Ishikawa (cell line): ENCODE results near the gene KCNK15.
A peak's percentile ranks its signal among the peaks of the same experiment; 100 is the strongest.

Source experiments
- CEBPB ChIP-seq: IDR thresholded peaks from 2 replicates; pipeline ENCODE4 v1.6.1; 2012
- CREB1 ChIP-seq: IDR thresholded peaks from 2 replicates; pipeline ENCODE4 v1.6.1; 2012; ENCODE audit warnings: low read depth
- EGR1 ChIP-seq: IDR thresholded peaks from 2 replicates; pipeline ENCODE4 v1.6.1; 2012
- EP300 ChIP-seq: IDR thresholded peaks from 2 replicates; pipeline ENCODE4 v1.6.1; 2012; ENCODE audit warnings: borderline replicate concordance
- FOXM1 ChIP-seq: IDR thresholded peaks from 2 replicates; pipeline ENCODE4 v1.6.1; 2012; ENCODE audit warnings: low read depth, borderline replicate concordance
- NFIC ChIP-seq: IDR thresholded peaks from 2 replicates; pipeline ENCODE4 v1.6.1; 2012
- RAD21 ChIP-seq: IDR thresholded peaks from 2 replicates; pipeline ENCODE4 v1.6.1; 2012; ENCODE audit warnings: low read depth
- TAF1 ChIP-seq: IDR thresholded peaks from 2 replicates; pipeline ENCODE4 v1.6.1; 2012; ENCODE audit warnings: low read depth, mild to moderate bottlenecking
- TCF12 ChIP-seq: IDR thresholded peaks from 2 replicates; pipeline ENCODE4 v1.6.1; 2012; ENCODE audit warnings: low read depth
- TEAD4 ChIP-seq: IDR thresholded peaks from 2 replicates; pipeline ENCODE4 v1.6.1; 2012
- YY1 ChIP-seq: IDR thresholded peaks from 2 replicates; pipeline ENCODE4 v1.6.1; 2012; ENCODE audit warnings: low read depth
- ZBTB7A ChIP-seq: IDR thresholded peaks from 2 replicates; pipeline ENCODE4 v1.6.1; 2012; ENCODE audit warnings: low read depth
- TF ChIP-seq, protein P1 (sequence below): IDR thresholded peaks from 2 replicates; pipeline ENCODE4 v1.6.1; 2012
- TF ChIP-seq, protein P2 (sequence below): IDR thresholded peaks from 2 replicates; pipeline ENCODE4 v1.6.1; 2012
- TF ChIP-seq, protein P3 (sequence below): IDR thresholded peaks from 2 replicates; pipeline ENCODE4 v1.6.1; 2012; ENCODE audit warnings: low read depth, mild to moderate bottlenecking

The KCNK15 gene

GRCh38 chr20:44731657-44732056 lies 14.0 kb upstream of the KCNK15 start:
- peak; percentile 68 for TF ChIP-seq NFIC
- peak; percentile 19; the same call in 1 of the 2 replicates for TF ChIP-seq EP300
- TF ChIP-seq TCF12 = 0 out of 2 replicates have a peak, but pooled peaks have one; percentile 16
- TF ChIP-seq ZBTB7A = no peak

DNA sequence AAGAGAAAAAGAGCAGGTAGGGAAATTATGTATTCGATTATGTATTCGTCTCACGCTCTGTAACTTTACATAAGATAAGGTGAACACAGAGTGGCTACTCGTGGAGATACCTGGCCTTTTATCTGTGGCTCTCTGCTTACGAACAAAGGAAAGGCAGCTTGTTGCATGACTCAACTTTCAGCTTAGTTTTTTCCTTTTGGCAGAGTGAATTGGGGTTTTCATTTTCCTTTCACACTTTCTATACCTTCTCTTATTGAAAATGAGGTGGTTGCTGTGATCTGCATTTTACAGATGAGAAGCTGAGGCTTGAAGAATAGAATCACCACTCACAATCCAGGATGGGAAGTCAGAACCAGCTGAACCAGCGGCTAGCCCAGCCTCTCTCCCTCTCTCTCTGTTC lies 13.3 kb upstream of the KCNK15 start:
- TF ChIP-seq, protein P1, sequence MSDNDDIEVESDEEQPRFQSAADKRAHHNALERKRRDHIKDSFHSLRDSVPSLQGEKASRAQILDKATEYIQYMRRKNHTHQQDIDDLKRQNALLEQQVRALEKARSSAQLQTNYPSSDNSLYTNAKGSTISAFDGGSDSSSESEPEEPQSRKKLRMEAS = no peak
- TF ChIP-seq, protein P2, sequence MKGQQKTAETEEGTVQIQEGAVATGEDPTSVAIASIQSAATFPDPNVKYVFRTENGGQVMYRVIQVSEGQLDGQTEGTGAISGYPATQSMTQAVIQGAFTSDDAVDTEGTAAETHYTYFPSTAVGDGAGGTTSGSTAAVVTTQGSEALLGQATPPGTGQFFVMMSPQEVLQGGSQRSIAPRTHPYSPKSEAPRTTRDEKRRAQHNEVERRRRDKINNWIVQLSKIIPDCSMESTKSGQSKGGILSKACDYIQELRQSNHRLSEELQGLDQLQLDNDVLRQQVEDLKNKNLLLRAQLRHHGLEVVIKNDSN = no peak
- no peak for TF ChIP-seq NFIC
- TF ChIP-seq FOXM1 = no peak
- TF ChIP-seq CREB1 = no peak
- no peak for TF ChIP-seq EGR1
- TF ChIP-seq EP300 = no peak
- TF ChIP-seq TCF12 = no peak
- TF ChIP-seq CEBPB = no peak
- TF ChIP-seq TAF1 = no peak

DNA sequence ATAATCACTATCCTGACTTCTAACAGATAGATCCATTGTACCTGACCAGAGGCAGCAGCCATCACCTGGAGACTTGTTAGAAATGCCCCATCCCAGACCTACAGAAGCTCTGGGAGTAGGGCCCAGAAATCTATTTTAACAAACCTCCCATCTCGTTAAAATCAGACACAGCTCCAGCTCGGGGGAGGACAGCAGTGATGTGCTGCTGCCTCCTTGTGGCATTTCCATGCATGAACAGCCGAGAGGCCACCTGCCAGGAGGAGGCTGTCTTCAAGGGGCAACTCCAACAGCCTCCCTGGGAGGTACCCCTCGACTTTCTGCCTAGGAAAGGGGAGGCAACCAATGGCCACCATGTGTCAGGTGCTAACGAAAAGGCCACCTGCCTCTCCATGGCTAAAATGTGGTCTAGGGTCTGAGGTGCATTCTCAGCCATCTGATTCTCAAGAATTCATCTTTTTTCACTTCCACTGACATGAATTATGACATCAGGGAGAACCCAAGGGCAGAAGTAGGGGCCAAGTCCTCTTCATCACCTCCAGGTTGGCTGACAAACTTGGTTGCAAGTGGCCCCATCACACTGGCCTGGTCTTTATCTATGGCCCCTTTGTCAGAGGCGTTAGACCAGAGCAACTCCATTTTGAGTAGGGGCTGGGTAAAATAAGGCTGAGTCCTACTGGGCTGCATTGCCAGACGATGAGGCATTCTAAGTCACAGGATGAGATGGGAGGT lies 12.2 kb upstream of the KCNK15 start:
- TF ChIP-seq NFIC (no peak), RAD21 (peak; percentile 99)

GRCh38 chr20:44734938-44735337 lies 10.7 kb upstream of the KCNK15 start:
- TF ChIP-seq EP300 (no peak), FOXM1 (no peak), TEAD4 (peak; percentile 28; the same call in 1 of the 2 replicates)
- TF ChIP-seq, protein P1 = no peak

GRCh38 chr20:44735816-44736169 lies 9.9 kb upstream of the KCNK15 start:
- TF ChIP-seq ZBTB7A (no peak), FOXM1 (no peak), TAF1 (no peak), EGR1 (no peak), CEBPB (no peak), CREB1 (no peak), EP300 (no peak), TCF12 (no peak), NFIC (no peak), RAD21 (no peak), YY1 (no peak), TEAD4 (no peak)
- TF ChIP-seq, protein P3, sequence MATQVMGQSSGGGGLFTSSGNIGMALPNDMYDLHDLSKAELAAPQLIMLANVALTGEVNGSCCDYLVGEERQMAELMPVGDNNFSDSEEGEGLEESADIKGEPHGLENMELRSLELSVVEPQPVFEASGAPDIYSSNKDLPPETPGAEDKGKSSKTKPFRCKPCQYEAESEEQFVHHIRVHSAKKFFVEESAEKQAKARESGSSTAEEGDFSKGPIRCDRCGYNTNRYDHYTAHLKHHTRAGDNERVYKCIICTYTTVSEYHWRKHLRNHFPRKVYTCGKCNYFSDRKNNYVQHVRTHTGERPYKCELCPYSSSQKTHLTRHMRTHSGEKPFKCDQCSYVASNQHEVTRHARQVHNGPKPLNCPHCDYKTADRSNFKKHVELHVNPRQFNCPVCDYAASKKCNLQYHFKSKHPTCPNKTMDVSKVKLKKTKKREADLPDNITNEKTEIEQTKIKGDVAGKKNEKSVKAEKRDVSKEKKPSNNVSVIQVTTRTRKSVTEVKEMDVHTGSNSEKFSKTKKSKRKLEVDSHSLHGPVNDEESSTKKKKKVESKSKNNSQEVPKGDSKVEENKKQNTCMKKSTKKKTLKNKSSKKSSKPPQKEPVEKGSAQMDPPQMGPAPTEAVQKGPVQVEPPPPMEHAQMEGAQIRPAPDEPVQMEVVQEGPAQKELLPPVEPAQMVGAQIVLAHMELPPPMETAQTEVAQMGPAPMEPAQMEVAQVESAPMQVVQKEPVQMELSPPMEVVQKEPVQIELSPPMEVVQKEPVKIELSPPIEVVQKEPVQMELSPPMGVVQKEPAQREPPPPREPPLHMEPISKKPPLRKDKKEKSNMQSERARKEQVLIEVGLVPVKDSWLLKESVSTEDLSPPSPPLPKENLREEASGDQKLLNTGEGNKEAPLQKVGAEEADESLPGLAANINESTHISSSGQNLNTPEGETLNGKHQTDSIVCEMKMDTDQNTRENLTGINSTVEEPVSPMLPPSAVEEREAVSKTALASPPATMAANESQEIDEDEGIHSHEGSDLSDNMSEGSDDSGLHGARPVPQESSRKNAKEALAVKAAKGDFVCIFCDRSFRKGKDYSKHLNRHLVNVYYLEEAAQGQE = no peak
- TF ChIP-seq, protein P1 = no peak
- TF ChIP-seq, protein P2 = no peak

- TF ChIP-seq, protein P3 = no peak
- TF ChIP-seq CREB1 = peak; percentile 42; the same call in 1 of the 2 replicates
- TF ChIP-seq, protein P2 = peak; percentile 96
- TF ChIP-seq CEBPB = peak; percentile 67
- TF ChIP-seq, protein P1 = no peak
- no peak for TF ChIP-seq NFIC
Measured at GRCh38 chr20:44736170-44737021, 9.3 kb upstream of the KCNK15 start.
